Panc1 (cell line): ENCODE measurements around the gene ATF2.

Source experiments
- POLR2AphosphoS5 ChIP-seq: IDR thresholded peaks from 2 replicates; pipeline ENCODE4 v1.6.1; 2012; ENCODE audit warnings: mild to moderate bottlenecking, low read depth, low read length, moderate library complexity
- SIN3A ChIP-seq: IDR thresholded peaks from 2 replicates; pipeline ENCODE4 v1.6.1; 2012; ENCODE audit warnings: low read depth, mild to moderate bottlenecking, low read length, moderate library complexity, borderline replicate concordance; ENCODE audit not compliant: insufficient read depth
- TCF7L2 ChIP-seq: IDR thresholded peaks from 2 replicates; pipeline ENCODE4 v1.6.1; 2011; ENCODE audit warnings: mild to moderate bottlenecking, low read depth, low read length, inconsistent platforms
- TF ChIP-seq, protein P1 (sequence below): fragments of 450-650 bp; IDR thresholded peaks from 2 replicates; pipeline ENCODE4 v1.5.1; 2017; ENCODE audit warnings: mild to moderate bottlenecking

DNA sequence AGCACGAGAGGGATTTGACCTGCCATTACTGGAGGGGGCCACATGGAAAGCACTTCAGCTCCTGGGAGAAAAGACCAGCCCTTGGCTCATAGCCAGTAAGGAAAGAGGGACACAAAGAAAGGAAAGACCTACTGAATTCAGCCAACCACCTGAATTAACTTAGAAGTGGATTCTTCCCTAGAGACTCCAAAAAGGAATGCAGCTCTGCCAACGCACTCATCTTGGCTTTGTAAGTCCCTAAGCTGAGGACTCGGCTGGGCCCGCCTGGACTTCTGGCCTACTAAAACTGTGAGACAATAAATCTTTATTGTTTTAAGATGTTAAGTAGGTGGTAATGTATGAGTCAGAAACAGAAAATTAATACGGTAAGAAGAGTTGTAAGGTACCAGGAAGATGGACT, 11.5 kb downstream of the ATF2 start:
- TF ChIP-seq, protein P1, sequence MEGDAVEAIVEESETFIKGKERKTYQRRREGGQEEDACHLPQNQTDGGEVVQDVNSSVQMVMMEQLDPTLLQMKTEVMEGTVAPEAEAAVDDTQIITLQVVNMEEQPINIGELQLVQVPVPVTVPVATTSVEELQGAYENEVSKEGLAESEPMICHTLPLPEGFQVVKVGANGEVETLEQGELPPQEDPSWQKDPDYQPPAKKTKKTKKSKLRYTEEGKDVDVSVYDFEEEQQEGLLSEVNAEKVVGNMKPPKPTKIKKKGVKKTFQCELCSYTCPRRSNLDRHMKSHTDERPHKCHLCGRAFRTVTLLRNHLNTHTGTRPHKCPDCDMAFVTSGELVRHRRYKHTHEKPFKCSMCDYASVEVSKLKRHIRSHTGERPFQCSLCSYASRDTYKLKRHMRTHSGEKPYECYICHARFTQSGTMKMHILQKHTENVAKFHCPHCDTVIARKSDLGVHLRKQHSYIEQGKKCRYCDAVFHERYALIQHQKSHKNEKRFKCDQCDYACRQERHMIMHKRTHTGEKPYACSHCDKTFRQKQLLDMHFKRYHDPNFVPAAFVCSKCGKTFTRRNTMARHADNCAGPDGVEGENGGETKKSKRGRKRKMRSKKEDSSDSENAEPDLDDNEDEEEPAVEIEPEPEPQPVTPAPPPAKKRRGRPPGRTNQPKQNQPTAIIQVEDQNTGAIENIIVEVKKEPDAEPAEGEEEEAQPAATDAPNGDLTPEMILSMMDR: no peak
- TF ChIP-seq TCF7L2: no peak
- TF ChIP-seq POLR2AphosphoS5: no peak
- TF ChIP-seq SIN3A: no peak
